ENCODE results near the gene TRAF4. TPM values are rescaled to one million over a fixed set of nuclear protein-coding genes. Genes with fewer than 3 reads are reported as not detected.

The TRAF4 gene
- total and polyA plus RNA-seq, 9 of the 15 experiments (the other 6 are each of a cell fraction or from before 2014, with no cell fraction given): 2.4 to 147 (median 72.4) TPM

DNA sequence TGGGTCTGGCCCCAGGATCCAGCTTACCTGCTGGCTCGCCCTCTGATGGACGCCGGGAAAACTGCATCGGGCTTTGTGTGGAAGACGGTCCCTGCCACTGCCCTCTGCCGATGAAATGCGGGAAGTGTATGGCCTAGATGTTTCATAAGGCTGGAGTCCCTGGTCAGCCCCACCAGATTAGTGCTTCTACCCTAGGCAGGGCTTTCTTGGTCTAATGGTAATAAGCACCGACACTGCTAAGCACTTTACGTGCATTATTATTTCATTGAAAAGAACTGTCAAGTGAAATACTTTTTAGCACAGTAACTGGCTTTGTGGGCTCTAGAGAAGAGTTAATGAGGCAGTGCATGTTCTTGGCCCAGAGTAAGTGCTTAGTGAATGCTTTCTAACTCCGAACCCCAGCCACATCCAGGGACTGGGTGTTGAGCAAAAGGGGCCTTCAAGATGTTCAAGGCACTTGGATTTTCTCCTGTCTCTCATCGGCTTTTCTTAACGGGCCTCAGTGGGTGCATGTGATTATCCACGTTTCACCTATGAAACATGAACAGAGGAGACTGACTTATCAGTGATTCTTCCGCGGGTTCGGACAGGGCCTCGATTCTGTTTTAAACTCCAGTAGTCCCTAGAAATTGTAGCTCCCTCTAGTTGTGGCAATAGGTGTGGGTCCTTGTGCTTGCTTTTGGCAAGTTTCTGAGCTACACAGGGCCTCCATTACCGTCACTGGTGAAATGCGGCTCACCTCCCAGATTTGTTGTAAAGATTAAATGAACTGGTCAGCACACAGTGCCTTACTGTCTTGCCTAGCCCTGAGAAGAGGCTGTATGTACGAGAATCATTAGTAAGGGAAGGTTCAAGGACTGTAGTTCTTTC lies 6.6 kb downstream of the TRAF4 start (continued):
- TF ChIP-seq, protein P1, sequence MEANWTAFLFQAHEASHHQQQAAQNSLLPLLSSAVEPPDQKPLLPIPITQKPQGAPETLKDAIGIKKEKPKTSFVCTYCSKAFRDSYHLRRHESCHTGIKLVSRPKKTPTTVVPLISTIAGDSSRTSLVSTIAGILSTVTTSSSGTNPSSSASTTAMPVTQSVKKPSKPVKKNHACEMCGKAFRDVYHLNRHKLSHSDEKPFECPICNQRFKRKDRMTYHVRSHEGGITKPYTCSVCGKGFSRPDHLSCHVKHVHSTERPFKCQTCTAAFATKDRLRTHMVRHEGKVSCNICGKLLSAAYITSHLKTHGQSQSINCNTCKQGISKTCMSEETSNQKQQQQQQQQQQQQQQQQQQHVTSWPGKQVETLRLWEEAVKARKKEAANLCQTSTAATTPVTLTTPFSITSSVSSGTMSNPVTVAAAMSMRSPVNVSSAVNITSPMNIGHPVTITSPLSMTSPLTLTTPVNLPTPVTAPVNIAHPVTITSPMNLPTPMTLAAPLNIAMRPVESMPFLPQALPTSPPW (CRISPR knock-in tag; IDR thresholded peaks at IDR 0.05): peak; percentile 81
- peak; percentile 78; the same call in 1 of the 2 replicates for TF ChIP-seq SP1 (CRISPR knock-in tag; IDR thresholded peaks at IDR 0.05)
- no peak for TF ChIP-seq ZNF217 (CRISPR knock-in tag; IDR thresholded peaks at IDR 0.05)
- no peak for TF ChIP-seq ELF1 (tag; IDR thresholded peaks at IDR 0.05)
- TF ChIP-seq STAG1 (CRISPR knock-in tag; IDR thresholded peaks at IDR 0.05; ENCODE audit: borderline replicate concordance): peak; percentile 58; the same call in 1 of the 2 replicates
- peak; percentile 96 for TF ChIP-seq RB1 (IDR thresholded peaks at IDR 0.05; ENCODE audit: low read depth)
- TF ChIP-seq GTF2A2 (tag; IDR thresholded peaks at IDR 0.05): no peak
- TF ChIP-seq U2AF2 (optimal IDR thresholded peaks at IDR 0.05; ENCODE audit: low read depth, low read length): no peak
- TF ChIP-seq, protein P2, sequence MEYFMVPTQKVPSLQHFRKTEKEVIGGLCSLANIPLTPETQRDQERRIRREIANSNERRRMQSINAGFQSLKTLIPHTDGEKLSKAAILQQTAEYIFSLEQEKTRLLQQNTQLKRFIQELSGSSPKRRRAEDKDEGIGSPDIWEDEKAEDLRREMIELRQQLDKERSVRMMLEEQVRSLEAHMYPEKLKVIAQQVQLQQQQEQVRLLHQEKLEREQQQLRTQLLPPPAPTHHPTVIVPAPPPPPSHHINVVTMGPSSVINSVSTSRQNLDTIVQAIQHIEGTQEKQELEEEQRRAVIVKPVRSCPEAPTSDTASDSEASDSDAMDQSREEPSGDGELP (CRISPR knock-in tag; IDR thresholded peaks at IDR 0.05; ENCODE audit: borderline replicate concordance): peak; percentile 91
- TF ChIP-seq, protein P3, sequence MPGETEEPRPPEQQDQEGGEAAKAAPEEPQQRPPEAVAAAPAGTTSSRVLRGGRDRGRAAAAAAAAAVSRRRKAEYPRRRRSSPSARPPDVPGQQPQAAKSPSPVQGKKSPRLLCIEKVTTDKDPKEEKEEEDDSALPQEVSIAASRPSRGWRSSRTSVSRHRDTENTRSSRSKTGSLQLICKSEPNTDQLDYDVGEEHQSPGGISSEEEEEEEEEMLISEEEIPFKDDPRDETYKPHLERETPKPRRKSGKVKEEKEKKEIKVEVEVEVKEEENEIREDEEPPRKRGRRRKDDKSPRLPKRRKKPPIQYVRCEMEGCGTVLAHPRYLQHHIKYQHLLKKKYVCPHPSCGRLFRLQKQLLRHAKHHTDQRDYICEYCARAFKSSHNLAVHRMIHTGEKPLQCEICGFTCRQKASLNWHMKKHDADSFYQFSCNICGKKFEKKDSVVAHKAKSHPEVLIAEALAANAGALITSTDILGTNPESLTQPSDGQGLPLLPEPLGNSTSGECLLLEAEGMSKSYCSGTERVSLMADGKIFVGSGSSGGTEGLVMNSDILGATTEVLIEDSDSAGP (CRISPR knock-in tag; IDR thresholded peaks at IDR 0.05): no peak
- TF ChIP-seq MCM3 (IDR thresholded peaks at IDR 0.05): no peak
- TF ChIP-seq BMI1 (IDR thresholded peaks at IDR 0.05; ENCODE audit: low read length): no peak
- TF ChIP-seq, protein P4, sequence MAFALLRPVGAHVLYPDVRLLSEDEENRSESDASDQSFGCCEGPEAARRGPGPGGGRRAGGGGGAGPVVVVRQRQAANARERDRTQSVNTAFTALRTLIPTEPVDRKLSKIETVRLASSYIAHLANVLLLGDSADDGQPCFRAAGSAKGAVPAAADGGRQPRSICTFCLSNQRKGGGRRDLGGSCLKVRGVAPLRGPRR (CRISPR knock-in tag; IDR thresholded peaks at IDR 0.05): no peak
- TF ChIP-seq, protein P5, sequence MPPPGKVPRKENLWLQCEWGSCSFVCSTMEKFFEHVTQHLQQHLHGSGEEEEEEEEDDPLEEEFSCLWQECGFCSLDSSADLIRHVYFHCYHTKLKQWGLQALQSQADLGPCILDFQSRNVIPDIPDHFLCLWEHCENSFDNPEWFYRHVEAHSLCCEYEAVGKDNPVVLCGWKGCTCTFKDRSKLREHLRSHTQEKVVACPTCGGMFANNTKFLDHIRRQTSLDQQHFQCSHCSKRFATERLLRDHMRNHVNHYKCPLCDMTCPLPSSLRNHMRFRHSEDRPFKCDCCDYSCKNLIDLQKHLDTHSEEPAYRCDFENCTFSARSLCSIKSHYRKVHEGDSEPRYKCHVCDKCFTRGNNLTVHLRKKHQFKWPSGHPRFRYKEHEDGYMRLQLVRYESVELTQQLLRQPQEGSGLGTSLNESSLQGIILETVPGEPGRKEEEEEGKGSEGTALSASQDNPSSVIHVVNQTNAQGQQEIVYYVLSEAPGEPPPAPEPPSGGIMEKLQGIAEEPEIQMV (tag; conservative IDR thresholded peaks at IDR 0.05; ENCODE audit: low read depth): no peak
- no peak for TF ChIP-seq ZNF76 (CRISPR knock-in tag; IDR thresholded peaks at IDR 0.05; ENCODE audit: borderline replicate concordance)
- TF ChIP-seq ZBED1 (IDR thresholded peaks at IDR 0.05): no peak
- no peak for TF ChIP-seq KHSRP (IDR thresholded peaks at IDR 0.05)
- TF ChIP-seq ZNF408 (CRISPR knock-in tag; IDR thresholded peaks at IDR 0.05; ENCODE audit: low read depth): no peak
- peak; percentile 42; the same call in 1 of the 2 replicates for TF ChIP-seq CEBPB (tag; IDR thresholded peaks at IDR 0.05)
- TF ChIP-seq CSDE1 (IDR thresholded peaks at IDR 0.05): no peak
- TF ChIP-seq ZNF707 (CRISPR knock-in tag; conservative IDR thresholded peaks at IDR 0.05): no peak
- peak; percentile 76; the same call in 1 of the 2 replicates for TF ChIP-seq GABPB1 (CRISPR knock-in tag; IDR thresholded peaks at IDR 0.05)
- no peak for TF ChIP-seq PYGO2 (tag; IDR thresholded peaks at IDR 0.05)

Data from K562 (cell line).